Fibroblast of pulmonary artery (primary cell): Measurements from ENCODE around the gene RSPH9.
A peak's percentile ranks its signal among the peaks of the same experiment; 100 is the strongest.

ENCODE experiments used
- DNase-seq: peaks from one replicate; pipeline ENCODE4 v3.0.0-alpha.2; 2010; ENCODE audit warnings: low read depth
- H3K4me3 ChIP-seq: replicated peaks from 2 replicates; pipeline ENCODE4 v1.5.1; 2011; ENCODE audit warnings: low read depth, mild to moderate bottlenecking, control low read depth, low read length, moderate library complexity
- TF ChIP-seq, protein P1 (sequence below): IDR thresholded peaks from 2 replicates; pipeline ENCODE4 v1.5.1; 2011; ENCODE audit warnings: mild to moderate bottlenecking, control low read depth, low read length, inconsistent platforms; ENCODE audit errors: missing control alignments

The RSPH9 gene

DNA sequence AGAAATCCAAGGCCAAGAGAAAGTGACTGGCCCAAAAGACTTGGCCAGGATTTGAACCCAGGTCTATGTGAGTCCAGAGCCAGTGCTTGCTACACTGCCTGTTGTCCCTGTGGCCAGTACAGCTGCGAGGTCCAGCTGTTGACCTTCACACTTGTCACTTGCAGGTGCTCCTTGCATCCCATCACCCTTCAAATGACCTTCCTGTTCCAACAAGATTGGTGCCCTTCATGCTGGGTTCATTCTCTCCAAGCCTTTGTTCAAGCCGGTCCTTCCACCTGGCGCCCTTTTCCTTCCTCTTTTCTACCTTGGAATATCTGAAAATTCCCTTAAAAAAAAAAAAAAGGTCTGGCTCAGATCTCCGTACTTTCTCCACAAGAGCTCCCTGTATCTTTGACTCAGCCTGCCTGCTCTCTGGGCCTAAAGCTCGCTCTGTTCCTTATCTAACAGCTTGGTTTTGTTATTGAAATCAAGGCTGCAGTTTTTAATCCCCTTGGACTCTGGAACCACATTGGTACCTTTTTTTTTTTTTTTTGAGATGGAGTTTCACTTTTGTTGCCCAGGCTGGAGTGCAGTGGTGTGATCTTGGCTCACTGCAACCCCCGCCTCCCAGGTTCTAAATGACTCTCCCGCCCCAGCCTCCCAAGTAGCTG, 64.9 kb downstream of the RSPH9 start:
- TF ChIP-seq, protein P1, sequence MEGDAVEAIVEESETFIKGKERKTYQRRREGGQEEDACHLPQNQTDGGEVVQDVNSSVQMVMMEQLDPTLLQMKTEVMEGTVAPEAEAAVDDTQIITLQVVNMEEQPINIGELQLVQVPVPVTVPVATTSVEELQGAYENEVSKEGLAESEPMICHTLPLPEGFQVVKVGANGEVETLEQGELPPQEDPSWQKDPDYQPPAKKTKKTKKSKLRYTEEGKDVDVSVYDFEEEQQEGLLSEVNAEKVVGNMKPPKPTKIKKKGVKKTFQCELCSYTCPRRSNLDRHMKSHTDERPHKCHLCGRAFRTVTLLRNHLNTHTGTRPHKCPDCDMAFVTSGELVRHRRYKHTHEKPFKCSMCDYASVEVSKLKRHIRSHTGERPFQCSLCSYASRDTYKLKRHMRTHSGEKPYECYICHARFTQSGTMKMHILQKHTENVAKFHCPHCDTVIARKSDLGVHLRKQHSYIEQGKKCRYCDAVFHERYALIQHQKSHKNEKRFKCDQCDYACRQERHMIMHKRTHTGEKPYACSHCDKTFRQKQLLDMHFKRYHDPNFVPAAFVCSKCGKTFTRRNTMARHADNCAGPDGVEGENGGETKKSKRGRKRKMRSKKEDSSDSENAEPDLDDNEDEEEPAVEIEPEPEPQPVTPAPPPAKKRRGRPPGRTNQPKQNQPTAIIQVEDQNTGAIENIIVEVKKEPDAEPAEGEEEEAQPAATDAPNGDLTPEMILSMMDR = no peak
- no peak overlapping the region for H3K4me3 ChIP-seq
- peak; percentile 47 for DNase-seq

DNA sequence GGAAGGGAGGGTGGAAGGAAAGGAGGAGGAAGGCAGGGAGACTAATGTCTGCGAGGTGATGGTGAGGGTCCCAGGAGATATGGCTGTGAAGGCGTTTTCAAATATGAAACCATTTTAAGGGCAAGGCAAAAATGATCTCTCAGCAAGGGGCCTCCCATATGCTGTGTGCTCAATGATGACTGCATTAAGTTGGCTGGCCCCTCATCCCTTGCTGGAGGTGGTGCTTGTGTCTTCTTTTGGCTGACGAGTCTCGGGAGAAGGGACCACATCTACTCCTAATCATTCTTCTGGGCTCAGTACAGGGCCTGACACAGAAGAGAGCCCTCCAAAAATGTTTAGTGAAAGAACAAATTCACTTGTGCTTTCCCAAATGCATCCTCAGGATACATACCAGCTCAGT, 65.7 kb downstream of the RSPH9 start:
- no peak for DNase-seq
- H3K4me3 ChIP-seq = no peak overlapping the region
- TF ChIP-seq, protein P1 = no peak

DNA sequence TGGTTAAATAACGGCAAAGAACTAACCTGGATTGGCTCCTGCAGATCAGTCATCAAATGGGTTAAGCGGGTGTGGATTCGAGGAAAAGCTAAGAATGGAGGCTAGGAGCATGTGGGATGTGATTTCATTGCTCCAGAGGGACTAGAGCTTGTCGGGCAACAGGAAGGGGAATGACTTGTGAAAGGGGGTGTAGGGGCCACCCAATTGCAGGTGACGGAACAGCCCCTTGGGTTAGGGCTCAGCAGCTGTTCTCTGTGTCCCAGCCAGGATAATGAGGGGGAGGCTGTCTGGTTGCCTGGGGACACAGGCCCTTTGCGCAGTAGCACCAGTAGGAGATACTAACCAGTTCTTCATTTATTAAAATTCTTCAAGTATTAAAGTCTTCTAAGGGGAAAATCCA, 67.7 kb downstream of the RSPH9 start:
- no peak for DNase-seq
- no peak overlapping the region for H3K4me3 ChIP-seq
- TF ChIP-seq, protein P1 = no peak

DNA sequence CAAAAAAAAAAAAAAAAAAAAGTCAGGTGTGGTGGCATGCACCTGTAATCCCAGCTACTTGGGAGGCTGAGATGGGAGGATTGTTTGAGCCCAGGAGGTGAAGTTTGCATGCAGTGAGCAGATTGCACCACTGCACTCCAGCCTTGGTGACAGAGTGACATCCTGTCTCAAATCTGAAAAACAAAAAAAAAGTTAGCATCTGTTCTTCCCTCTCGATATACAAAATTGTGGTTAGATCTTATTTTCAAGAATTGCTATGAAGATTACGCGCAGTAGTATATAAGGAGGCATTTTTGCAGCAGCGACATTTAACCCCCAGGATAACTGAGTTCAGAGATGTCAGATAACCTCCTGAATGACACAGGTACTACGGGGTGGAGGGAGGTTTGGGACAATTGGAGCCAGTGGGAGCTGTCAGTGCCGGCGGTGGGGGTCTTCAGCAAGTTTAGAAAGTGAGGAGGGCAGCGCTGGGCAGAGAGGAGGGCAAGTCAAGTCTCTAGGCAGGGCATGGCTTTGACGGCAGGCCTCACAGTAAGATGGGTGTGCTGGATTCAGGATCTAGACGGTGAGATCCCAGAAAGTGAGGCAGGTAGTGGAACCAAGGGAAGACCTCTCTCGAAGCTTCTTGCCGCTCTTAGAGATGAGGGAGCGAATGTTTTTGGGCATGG, 68.9 kb downstream of the RSPH9 start:
- H3K4me3 ChIP-seq = no peak overlapping the region
- DNase-seq = no peak
- TF ChIP-seq, protein P1 = no peak

DNA sequence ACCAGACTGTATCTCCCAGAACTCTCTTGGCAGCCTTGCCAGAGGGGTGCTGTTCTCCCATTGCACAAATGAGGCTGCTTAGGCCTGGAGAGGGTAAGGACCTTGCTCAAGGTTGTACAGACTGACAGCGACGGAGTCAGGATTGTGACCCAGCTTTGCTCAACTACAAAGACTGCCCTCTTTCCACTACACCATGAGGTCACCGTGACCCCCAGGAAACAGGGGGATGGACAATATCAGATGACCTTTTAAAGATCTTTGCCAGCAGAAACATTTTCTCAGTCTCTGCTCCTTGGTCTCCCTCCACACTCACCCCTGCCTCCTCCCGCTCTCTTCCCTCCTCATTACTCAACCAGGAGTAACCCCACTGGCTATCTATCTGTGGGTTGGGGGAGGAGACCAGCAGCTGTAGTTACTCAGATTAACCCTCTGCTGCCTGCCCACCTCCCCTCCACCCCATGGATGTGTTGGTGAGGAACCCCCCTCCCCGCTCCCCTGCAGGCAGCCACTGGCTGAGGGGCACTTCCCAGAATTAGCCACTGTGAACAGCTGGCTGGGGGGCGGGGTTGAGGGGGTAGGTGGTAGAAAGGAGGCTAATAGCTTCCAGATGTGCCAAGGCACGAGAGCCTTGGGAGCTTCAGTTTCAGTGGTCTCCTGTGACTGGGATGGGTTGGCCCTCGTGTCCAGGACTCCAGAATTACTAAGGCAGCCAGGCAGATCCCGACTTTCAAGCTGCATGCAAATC, 69.6 kb downstream of the RSPH9 start:
- TF ChIP-seq, protein P1 = no peak

DNA sequence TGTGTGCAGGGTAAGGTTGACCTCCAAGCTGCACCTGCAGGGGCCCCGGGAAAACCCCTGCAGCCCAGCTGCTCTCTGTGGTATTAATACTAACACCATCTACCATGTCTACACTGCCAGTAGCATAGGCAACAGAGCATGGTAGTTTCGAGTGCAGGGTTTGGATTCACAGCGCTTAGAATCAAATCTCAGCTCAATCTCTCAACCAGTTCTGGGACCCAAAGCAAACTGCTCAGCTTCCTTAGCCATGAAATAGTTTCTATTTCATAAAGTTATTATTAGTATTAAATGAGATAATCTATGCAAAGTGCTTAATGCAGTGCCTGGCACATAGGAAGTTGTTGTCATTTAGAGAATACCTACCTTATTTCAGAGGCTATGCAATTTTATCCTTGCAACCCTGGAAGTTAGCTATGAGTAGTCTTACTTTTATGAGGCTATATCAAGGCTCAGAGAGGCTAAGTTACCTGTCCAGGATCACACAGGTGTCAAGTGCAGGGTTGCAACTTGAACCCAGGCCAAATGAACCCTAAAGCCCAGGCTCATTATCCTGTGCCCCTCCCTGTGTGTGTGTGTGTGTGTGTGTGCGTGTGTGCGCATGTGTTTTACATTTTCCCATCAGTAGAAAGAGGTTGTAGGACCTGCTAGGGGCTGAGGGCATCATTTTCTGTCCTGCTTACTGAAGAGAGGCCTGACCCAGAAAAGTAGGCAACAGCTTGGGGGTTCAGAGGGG, 70.4 kb downstream of the RSPH9 start:
- no peak overlapping the region for H3K4me3 ChIP-seq
- TF ChIP-seq, protein P1 = no peak
- DNase-seq = no peak

More for the DNA sequence above, 69.6 kb downstream of the RSPH9 start:
- H3K4me3 ChIP-seq = no peak overlapping the region
- peak; percentile 63 for DNase-seq
